Measurements from ENCODE around the gene TMEM151A. TPM values are rescaled to one million over a fixed set of nuclear protein-coding genes. Genes with fewer than 3 reads are reported as not detected.
A peak's percentile ranks its signal among the peaks of the same experiment; 100 is the strongest.

TMEM151A gene
- total and polyA plus RNA-seq, 4 donors = 0.13 TPM; not detected in 3

DNA sequence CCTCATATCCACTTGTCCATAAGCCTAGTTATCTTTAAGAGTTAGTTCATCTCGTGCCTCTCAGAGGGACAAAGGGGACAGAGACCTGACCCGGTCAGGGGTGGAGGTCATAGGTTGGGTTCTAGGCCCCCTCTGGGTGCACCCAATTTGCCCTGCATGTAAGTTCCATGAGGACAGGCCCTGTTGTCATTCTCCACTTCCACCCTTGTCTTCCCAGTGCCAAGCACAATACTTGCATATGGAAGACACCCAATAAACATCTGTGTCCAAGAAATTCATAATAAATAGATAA is 1.4 kb upstream of the TMEM151A start:
- ATAC-seq (ENCODE audit: low FRiP score) = no peak
- WGBS, 2 donors = 87 to 96% methylated on average over 2 of the region's 2 CpGs
- DNase-seq = no peak
- intact Hi-C loops (cut with DNase I) = no loop called here
- Histone ChIP-seq H3K27ac (ENCODE audit: low read depth in 1 of 2, low read length in 2 of 2) (no peak overlapping the region), H3K27me3 (ENCODE audit: control insufficient read depth in 1 of 2, insufficient read depth in 2 of 2, low read length in 1 of 2) (no peaks in the 10 kb centered on the region), H3K4me3 (ENCODE audit: low read length in 2 of 2) (no peak overlapping the region), H3K36me3 (ENCODE audit: control insufficient read depth in 1 of 2, insufficient read depth in 2 of 2, low read length in 1 of 2) (no peaks in the 10 kb centered on the region), H3K4me1 (ENCODE audit: control insufficient read depth in 1 of 2, insufficient read depth in 2 of 2, low read length in 2 of 2) (no peaks in the 10 kb centered on the region), H3K9me3 (ENCODE audit: control insufficient read depth, low read length) (no peaks in the 10 kb centered on the region)

DNA sequence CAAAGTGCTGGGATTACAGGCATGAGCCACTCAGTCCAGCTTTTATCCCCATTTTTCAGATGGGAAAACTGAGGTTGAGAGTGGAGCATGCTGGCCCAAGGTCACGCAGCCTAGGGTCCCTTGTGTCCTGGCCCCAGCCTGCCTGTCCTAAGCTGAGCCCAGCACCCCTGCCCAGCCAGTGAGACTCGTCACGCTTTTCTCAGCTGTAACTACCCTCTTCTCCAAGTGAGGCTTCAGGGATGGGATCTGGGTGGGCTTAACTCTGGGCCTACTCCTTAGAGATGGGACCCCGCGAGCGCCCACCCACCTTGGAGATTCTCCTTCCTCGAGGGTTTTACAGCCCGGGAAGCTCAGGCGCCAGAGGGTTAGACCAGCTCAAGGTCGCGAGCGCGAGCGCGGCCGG is 390 bp upstream of the TMEM151A start:
- DNase-seq = peak in 1 of 2 donors; percentile 57
- WGBS, 2 donors = 17 to 19% methylated on average over 13 to 16 of the region's 16 CpGs
- Histone ChIP-seq H3K4me1 (ENCODE audit: control insufficient read depth in 1 of 2, insufficient read depth in 2 of 2, low read length in 2 of 2) (no peaks in the 10 kb centered on the region), H3K27me3 (ENCODE audit: control insufficient read depth in 1 of 2, insufficient read depth in 2 of 2, low read length in 1 of 2) (no peaks in the 10 kb centered on the region), H3K4me3 (ENCODE audit: low read length in 2 of 2) (no peak overlapping the region), H3K27ac (ENCODE audit: low read depth in 1 of 2, low read length in 2 of 2) (no peak overlapping the region), H3K9me3 (ENCODE audit: control insufficient read depth, low read length) (no peaks in the 10 kb centered on the region), H3K36me3 (ENCODE audit: control insufficient read depth in 1 of 2, insufficient read depth in 2 of 2, low read length in 1 of 2) (no peaks in the 10 kb centered on the region)
- intact Hi-C loops (cut with DNase I) = no loop called here
- no peak for ATAC-seq (ENCODE audit: low FRiP score)

DNA sequence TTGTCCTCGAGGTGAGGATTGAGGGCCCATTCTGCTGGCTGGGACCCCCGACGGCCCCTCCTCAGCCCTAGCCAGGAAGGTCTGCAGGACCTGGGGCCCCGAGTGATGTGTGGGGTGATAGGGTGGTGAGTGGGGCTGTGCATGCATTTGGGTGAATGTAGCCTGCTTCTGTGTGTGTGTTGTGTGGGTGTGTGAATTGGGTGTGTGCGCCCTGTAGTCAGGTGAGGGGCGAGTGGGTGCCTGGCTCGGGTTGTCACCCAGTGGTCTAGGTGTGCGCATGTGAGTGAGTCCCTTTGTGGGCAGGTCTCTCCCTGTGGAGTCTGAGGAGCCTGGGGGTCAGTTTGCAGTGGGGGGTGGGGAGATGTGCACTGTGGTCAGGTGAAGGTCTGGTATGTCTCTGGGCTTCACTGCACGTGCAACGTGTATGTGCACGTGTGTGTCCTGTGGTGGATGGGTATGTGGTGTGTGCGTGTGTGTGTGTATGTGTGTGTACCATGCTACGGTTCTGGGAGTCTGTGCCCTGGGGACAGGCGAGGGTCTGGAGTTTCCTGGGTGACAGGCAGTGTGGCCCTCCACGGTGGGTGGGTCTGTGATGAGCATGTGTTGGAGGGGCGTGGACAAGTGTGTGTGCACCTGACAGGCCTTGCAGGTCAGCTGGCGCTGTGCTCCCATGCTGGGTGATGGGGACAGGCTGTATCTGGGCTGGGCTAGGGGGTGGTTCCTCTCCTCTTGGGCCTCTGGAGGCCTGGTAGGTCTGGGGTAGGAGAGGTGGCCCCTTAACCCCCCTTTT is 1.0 kb downstream of the TMEM151A start:
- WGBS, 2 donors = 60 to 62% methylated on average over 17 of the region's 17 CpGs
- no peak overlapping the region for H3K27ac ChIP-seq (ENCODE audit: low read depth in 1 of 2, low read length in 2 of 2)
- DNase-seq = no peak
- H3K9me3 ChIP-seq (ENCODE audit: control insufficient read depth, low read length) = no peaks in the 10 kb centered on the region
- H3K4me1 ChIP-seq (ENCODE audit: control insufficient read depth in 1 of 2, insufficient read depth in 2 of 2, low read length in 2 of 2) = no peaks in the 10 kb centered on the region
- intact Hi-C loops (cut with DNase I) = no loop called here
- ATAC-seq (ENCODE audit: low FRiP score) = no peak
- H3K36me3 ChIP-seq (ENCODE audit: control insufficient read depth in 1 of 2, insufficient read depth in 2 of 2, low read length in 1 of 2) = no peaks in the 10 kb centered on the region
- no peaks in the 10 kb centered on the region for H3K27me3 ChIP-seq (ENCODE audit: control insufficient read depth in 1 of 2, insufficient read depth in 2 of 2, low read length in 1 of 2)
- no peak overlapping the region for H3K4me3 ChIP-seq (ENCODE audit: low read length in 2 of 2)

DNA sequence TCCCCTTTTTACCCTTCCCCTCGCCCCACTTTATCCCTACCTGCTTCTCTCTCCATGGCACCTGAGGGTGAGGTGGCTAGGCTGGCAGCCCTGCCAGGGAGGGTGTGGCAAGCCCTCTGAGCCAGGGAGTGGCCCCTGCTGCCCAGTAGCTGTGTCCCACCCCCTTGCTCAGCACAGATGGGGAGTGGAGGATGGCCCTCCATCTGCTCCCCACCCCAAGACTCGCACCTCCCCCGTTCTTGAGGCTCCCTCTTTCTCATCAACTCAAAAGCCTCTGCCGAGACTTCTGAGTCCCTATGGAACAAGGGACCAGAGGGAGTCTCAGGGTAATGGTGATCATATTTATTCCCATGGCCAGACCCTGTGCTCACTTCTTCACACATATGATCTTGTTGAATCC is 1.7 kb downstream of the TMEM151A start:
- Histone ChIP-seq H3K4me3 (ENCODE audit: low read length in 2 of 2) (no peak overlapping the region), H3K27ac (ENCODE audit: low read depth in 1 of 2, low read length in 2 of 2) (no peak overlapping the region), H3K27me3 (ENCODE audit: control insufficient read depth in 1 of 2, insufficient read depth in 2 of 2, low read length in 1 of 2) (no peaks in the 10 kb centered on the region), H3K9me3 (ENCODE audit: control insufficient read depth, low read length) (no peaks in the 10 kb centered on the region), H3K4me1 (ENCODE audit: control insufficient read depth in 1 of 2, insufficient read depth in 2 of 2, low read length in 2 of 2) (no peaks in the 10 kb centered on the region), H3K36me3 (ENCODE audit: control insufficient read depth in 1 of 2, insufficient read depth in 2 of 2, low read length in 1 of 2) (no peaks in the 10 kb centered on the region)
- 79 to 82% methylated on average over 4 of the region's 4 CpGs for WGBS, 2 donors
- ATAC-seq (ENCODE audit: low FRiP score) (no peak), DNase-seq (no peak)
- intact Hi-C loops (cut with DNase I) = no loop called here

DNA sequence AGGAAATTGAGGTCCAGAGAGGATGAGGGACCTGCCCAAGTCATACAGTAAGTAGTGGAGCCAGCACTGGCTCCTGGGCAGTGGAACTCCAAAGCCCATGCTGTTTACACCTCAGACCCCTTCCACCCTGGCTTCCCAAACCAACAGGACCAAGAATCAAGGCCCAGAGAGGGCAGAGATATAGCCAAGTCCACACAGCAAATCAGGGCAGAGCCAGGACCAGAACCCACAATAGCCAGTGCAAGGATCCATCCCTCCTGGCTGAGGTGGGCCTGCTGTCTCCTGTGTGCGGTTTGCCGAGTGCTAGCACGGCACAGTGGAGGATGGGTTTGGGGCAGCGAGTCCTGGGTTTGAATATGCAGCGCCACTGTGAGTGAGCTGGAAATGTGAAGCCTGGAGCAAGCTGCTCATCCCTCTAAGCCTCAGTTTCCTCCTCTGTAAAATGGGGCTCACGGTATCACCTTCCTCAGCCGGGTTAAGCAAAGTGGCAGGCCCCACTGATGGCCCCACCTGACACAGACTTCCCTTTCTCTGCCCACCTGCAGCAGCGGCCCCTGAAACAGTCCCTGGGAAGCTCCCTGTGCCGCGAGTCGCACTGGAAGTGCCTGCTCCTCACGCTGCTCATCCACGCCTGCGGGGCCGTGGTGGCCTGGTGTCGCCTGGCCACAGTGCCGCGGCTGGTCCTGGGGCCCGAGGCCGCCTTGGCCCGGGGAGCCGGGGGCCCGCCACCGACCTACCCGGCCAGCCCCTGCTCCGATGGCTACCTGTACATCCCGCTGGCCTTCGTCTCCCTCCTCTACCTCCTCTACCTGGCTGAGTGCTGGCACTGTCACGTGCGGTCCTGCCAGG is 2.3 kb downstream of the TMEM151A start:
- intact Hi-C loops (cut with DNase I) = no loop called here
- ATAC-seq (ENCODE audit: low FRiP score) (no peak), DNase-seq (no peak)
- H3K36me3 ChIP-seq (ENCODE audit: control insufficient read depth in 1 of 2, insufficient read depth in 2 of 2, low read length in 1 of 2) = no peaks in the 10 kb centered on the region
- 82% methylated on average over 29 to 30 of the region's 30 CpGs for WGBS, 2 donors
- no peaks in the 10 kb centered on the region for H3K27me3 ChIP-seq (ENCODE audit: control insufficient read depth in 1 of 2, insufficient read depth in 2 of 2, low read length in 1 of 2)
- H3K4me1 ChIP-seq (ENCODE audit: control insufficient read depth in 1 of 2, insufficient read depth in 2 of 2, low read length in 2 of 2) = no peaks in the 10 kb centered on the region
- no peak overlapping the region for H3K4me3 ChIP-seq (ENCODE audit: low read length in 2 of 2)
- no peak overlapping the region for H3K27ac ChIP-seq (ENCODE audit: low read depth in 1 of 2, low read length in 2 of 2)
- no peaks in the 10 kb centered on the region for H3K9me3 ChIP-seq (ENCODE audit: control insufficient read depth, low read length)

DNA sequence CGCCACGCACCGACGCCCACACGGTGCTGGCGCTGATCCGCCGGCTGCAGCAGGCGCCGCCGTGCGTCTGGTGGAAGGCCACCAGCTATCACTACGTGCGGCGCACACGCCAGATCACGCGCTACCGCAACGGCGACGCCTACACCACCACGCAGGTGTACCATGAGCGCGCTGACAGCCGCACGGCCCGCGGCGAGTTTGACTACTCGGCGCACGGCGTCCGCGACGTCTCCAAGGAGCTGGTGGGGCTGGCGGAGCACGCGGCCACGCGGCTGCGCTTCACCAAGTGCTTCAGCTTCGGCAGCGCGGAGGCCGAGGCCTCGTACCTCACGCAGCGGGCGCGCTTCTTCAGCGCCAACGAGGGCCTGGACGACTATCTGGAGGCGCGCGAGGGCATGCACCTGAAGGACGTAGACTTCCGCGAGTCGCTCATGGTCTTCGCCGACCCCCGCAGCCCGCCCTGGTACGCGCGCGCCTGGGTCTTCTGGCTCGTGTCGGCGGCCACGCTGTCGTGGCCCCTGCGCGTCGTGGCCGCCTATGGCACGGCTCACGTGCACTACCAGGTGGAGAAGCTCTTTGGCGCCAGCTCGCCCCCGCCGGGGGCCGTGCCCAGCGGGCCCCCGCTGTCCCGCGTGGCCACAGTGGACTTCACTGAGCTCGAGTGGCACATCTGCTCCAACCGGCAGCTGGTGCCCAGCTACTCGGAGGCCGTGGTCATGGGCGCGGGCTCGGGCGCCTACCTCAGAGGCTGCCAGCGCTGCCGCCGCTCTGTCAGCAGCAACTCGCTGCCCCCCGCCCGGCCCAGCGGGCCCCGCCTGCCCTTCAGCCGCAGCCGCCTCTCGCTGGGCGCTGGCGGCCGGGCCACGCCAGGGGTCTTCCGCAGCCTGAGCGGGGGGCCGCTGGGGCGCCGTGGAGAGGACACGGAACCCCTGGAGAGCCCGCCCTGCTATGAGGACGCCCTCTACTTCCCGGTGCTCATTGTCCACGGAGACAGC is 3.2 kb downstream of the TMEM151A start:
- intact Hi-C loops (cut with DNase I) = no loop called here
- Histone ChIP-seq H3K27me3 (ENCODE audit: control insufficient read depth in 1 of 2, insufficient read depth in 2 of 2, low read length in 1 of 2) (no peaks in the 10 kb centered on the region), H3K4me1 (ENCODE audit: control insufficient read depth in 1 of 2, insufficient read depth in 2 of 2, low read length in 2 of 2) (no peaks in the 10 kb centered on the region), H3K4me3 (ENCODE audit: low read length in 2 of 2) (no peak overlapping the region), H3K36me3 (ENCODE audit: control insufficient read depth in 1 of 2, insufficient read depth in 2 of 2, low read length in 1 of 2) (no peaks in the 10 kb centered on the region), H3K27ac (ENCODE audit: low read depth in 1 of 2, low read length in 2 of 2) (no peak overlapping the region), H3K9me3 (ENCODE audit: control insufficient read depth, low read length) (no peaks in the 10 kb centered on the region)
- no peak for ATAC-seq (ENCODE audit: low FRiP score)
- WGBS, 2 donors = 79 to 81% methylated on average over 112 to 123 of the region's 123 CpGs
- no peak for DNase-seq

DNA sequence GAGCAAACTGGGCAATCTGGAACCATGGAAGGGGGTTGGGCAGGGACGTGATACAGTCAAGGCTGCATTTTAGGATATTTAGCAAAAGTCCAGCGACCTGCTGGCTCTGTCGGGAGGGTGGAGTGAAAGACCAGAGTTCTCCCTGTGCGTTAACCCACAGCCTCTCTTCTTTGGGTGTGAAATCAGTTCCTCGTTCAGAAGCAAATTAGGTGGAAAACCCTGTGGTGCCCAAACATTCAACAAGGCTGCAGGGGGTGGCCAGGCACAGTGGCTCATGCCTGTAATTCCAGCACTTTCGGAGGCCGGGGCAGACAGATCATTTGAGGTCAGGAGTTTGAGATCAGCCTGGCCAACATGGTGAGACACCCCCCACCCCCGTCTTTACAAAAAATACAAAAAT is 5.9 kb downstream of the TMEM151A start:
- intact Hi-C loops (cut with DNase I) = no loop called here
- H3K36me3 ChIP-seq (ENCODE audit: control insufficient read depth in 1 of 2, insufficient read depth in 2 of 2, low read length in 1 of 2) = no peaks in the 10 kb centered on the region
- H3K9me3 ChIP-seq (ENCODE audit: control insufficient read depth, low read length) = no peaks in the 10 kb centered on the region
- no peaks in the 10 kb centered on the region for H3K4me1 ChIP-seq (ENCODE audit: control insufficient read depth in 1 of 2, insufficient read depth in 2 of 2, low read length in 2 of 2)
- DNase-seq (no peak), ATAC-seq (ENCODE audit: low FRiP score) (no peak)
- H3K4me3 ChIP-seq (ENCODE audit: low read length in 2 of 2) = no peak overlapping the region
- H3K27me3 ChIP-seq (ENCODE audit: control insufficient read depth in 1 of 2, insufficient read depth in 2 of 2, low read length in 1 of 2) = no peaks in the 10 kb centered on the region
- no peak overlapping the region for H3K27ac ChIP-seq (ENCODE audit: low read depth in 1 of 2, low read length in 2 of 2)
- 49 to 54% methylated on average over 8 of the region's 8 CpGs for WGBS, 2 donors

DNA sequence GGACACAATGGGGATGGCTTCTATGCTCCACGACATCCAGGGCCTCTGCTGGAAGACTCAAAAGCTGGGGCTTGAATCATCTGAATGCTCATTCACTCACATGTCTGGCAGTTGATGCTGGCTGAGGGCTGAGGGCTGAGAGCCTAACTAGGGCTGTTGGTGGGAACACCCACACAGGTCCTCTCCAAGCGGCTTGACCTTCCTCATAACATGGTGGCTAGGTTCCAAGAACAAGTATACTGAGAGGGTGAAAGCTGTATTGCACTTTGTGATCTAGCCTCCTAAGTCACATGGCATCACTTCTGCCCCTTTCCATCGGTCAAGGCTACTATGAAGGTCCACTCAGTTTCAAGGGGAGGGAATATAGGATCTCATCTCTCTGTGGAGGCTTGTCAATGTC is 7.5 kb downstream of the TMEM151A start:
- Histone ChIP-seq H3K36me3 (ENCODE audit: control insufficient read depth in 1 of 2, insufficient read depth in 2 of 2, low read length in 1 of 2) (no peaks in the 10 kb centered on the region), H3K27me3 (ENCODE audit: control insufficient read depth in 1 of 2, insufficient read depth in 2 of 2, low read length in 1 of 2) (no peaks in the 10 kb centered on the region), H3K9me3 (ENCODE audit: control insufficient read depth, low read length) (no peaks in the 10 kb centered on the region), H3K27ac (ENCODE audit: low read depth in 1 of 2, low read length in 2 of 2) (no peak overlapping the region), H3K4me1 (ENCODE audit: control insufficient read depth in 1 of 2, insufficient read depth in 2 of 2, low read length in 2 of 2) (no peaks in the 10 kb centered on the region), H3K4me3 (ENCODE audit: low read length in 2 of 2) (no peak overlapping the region)
- ATAC-seq (ENCODE audit: low FRiP score) (no peak), DNase-seq (no peak)
- 84% methylated on average over 3 of the region's 3 CpGs for WGBS, 2 donors
- intact Hi-C loops (cut with DNase I) = no loop called here

Data from aorta (tissue), 5 donors.